Measurements from ENCODE around the gene ASTN2.

GRCh38 chr9:116632990-116633838 is 781.6 kb downstream of the ASTN2 start:
- TF ChIP-seq CTCF (IDR thresholded peaks at IDR 0.05 in 2 of 3, conservative IDR thresholded peaks at IDR 0.05 in 1 of 3; ENCODE audit: control insufficient read depth in 2 of 3, extremely low read depth in 1 of 3, insufficient read depth in 1 of 3, low read depth in 3 of 3, low read length in 3 of 3) (no peak), NR2F1 (conservative IDR thresholded peaks at IDR 0.05) (no peak), ZNF274 (IDR thresholded peaks at IDR 0.05; ENCODE audit: insufficient read depth, insufficient read length) (no peak), PBX3 (IDR thresholded peaks at IDR 0.05; ENCODE audit: insufficient replicate concordance, low read depth, low read length) (no peak), SREBF2 (IDR thresholded peaks at IDR 0.05; ENCODE audit: low read length) (no peak), BRCA1 (IDR thresholded peaks at IDR 0.05; ENCODE audit: low read depth, low read length) (no peak), SUZ12 (IDR thresholded peaks at IDR 0.05; ENCODE audit: unreplicated experiment) (no peak), SRF (IDR thresholded peaks at IDR 0.05; ENCODE audit: low read depth in 2 of 2, low read length in 2 of 2) (no peak), EZH2 (IDR thresholded peaks at IDR 0.05; ENCODE audit: borderline replicate concordance, control insufficient read depth, low read depth, low read length) (no peak), ATF2 (IDR thresholded peaks at IDR 0.05; ENCODE audit: low read length) (no peak), RELA (IDR thresholded peaks at IDR 0.05; ENCODE audit: borderline replicate concordance, partially characterized antibody) (no peak), ZBTB33 (IDR thresholded peaks at IDR 0.05) (no peak), NFYB (IDR thresholded peaks at IDR 0.05; ENCODE audit: insufficient read depth, low read depth, low read length) (no peak), POLR2A (IDR thresholded peaks at IDR 0.05; ENCODE audit: low read depth, low read length) (no peak)
